Ascending aorta (tissue), 2 donors: Measurements from ENCODE around the gene OTUB2. TPM values are rescaled to one million over a fixed set of nuclear protein-coding genes. Genes with fewer than 3 reads are reported as not detected.
A peak's percentile ranks its signal among the peaks of the same experiment; 100 is the strongest.
"Not testable (repeated sequence)": the region's sequence is repeated elsewhere in the genome, so short reads cannot be mapped to it uniquely, and the experiment has no call there.

Experiments
- DNase-seq, 2 donors: peaks; one replicate each; pipeline ENCODE4 v3.0.0-alpha.2; 2019; ENCODE audit warnings: low spot score in 2 of 2
- H3K27ac ChIP-seq, 2 donors: fragments of 200-600 bp; sonication (generic); one replicate each; pipeline ENCODE4 v1.5.1; 2016 to 2017; ENCODE audit warnings: mild to moderate bottlenecking in 1 of 2
- H3K27me3 ChIP-seq: fragments of 200-600 bp; sonication (generic); one replicate; pipeline ENCODE4 v1.5.1; 2017
- H3K36me3 ChIP-seq, 2 donors: fragments of 200-600 bp; sonication (generic); one replicate each; pipeline ENCODE4 v1.5.1; 2016
- H3K4me1 ChIP-seq, 2 donors: fragments of 200-600 bp; sonication (generic); one replicate each; pipeline ENCODE4 v1.5.1; 2016 to 2017; ENCODE audit warnings: mild to moderate bottlenecking in 1 of 2
- H3K4me3 ChIP-seq, 2 donors: fragments of 200-600 bp; sonication (generic); one replicate each; pipeline ENCODE4 v1.5.1; 2016 to 2017; ENCODE audit warnings: mild to moderate bottlenecking in 1 of 2
- H3K9me3 ChIP-seq, 2 donors: fragments of 200-600 bp; sonication (generic); one replicate each; pipeline ENCODE4 v1.5.1; 2016
- intact Hi-C: fragments of 100-400 bp; cut with DNase I; formaldehyde crosslinking; loops from one replicate; pipeline ENCODE4 v1.15.1; 2023
- total RNA-seq: library from RNA; depleted of rRNA; stranded (reverse); fragments of >200 nt; gene quantifications from one replicate; pipeline ENCODE4 v1.1.0, GENCODE V29; 2016
- TF ChIP-seq, protein P1 (sequence below), 3 experiments: fragments of 200-600 bp in 2 of 3; fragments of 450-650 bp in 1 of 3; sonication (generic) in 2 of 3; IDR thresholded peaks; one replicate each; pipeline ENCODE4 v1.5.1; 2016 to 2019; ENCODE audit warnings: antibody characterized with exemption in 3 of 3, mild to moderate bottlenecking in 1 of 3, moderate library complexity in 1 of 3

OTUB2 gene
- total RNA-seq, 1 donor from 2014 or later, result 0.21 TPM

DNA sequence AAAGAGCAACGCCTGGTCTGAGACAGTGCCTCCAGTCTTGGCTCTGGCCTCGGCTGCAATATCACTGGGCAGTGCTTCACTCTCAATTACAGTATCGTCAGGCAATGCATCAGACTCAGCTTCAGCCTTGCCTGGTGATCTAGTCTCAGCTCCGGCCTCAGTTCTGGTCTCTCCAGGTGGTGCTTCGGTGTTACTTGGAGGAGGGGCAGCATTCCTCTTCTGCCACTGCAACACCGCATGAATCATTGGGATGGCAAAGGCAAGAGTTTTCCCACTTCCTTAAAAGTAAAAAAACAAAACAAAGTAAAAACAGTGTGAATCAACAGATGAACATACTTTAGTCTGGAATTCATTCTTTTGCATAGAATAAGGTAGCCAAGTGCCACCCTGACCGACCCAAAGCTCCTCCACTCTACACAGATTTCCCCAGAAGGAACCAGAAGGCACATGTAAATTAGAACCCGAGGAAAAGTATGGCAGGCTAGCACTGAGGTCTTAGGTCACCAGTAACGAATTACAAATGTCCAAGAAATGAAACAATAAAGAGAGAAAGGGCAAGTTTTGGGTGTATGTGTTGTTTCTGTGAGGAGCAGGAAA lies 36.3 kb downstream of the OTUB2 start:
- intact Hi-C loops, result no loop called here
- Histone ChIP-seq H3K36me3 (peaks cover 38 to 54% of the 10 kb centered on the region in 2 donors), H3K27ac (peak overlapping the region; percentile 21 to 42), H3K4me3 (no peak overlapping the region), H3K9me3 (no peaks in the 10 kb centered on the region), H3K4me1 (peaks cover 0 to 23% of the 10 kb centered on the region in 2 donors), H3K27me3 (no peaks in the 10 kb centered on the region)
- no peak for DNase-seq
- TF ChIP-seq, protein P1, sequence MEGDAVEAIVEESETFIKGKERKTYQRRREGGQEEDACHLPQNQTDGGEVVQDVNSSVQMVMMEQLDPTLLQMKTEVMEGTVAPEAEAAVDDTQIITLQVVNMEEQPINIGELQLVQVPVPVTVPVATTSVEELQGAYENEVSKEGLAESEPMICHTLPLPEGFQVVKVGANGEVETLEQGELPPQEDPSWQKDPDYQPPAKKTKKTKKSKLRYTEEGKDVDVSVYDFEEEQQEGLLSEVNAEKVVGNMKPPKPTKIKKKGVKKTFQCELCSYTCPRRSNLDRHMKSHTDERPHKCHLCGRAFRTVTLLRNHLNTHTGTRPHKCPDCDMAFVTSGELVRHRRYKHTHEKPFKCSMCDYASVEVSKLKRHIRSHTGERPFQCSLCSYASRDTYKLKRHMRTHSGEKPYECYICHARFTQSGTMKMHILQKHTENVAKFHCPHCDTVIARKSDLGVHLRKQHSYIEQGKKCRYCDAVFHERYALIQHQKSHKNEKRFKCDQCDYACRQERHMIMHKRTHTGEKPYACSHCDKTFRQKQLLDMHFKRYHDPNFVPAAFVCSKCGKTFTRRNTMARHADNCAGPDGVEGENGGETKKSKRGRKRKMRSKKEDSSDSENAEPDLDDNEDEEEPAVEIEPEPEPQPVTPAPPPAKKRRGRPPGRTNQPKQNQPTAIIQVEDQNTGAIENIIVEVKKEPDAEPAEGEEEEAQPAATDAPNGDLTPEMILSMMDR (IDR thresholded peaks at IDR 0.05), result no peak

DNA sequence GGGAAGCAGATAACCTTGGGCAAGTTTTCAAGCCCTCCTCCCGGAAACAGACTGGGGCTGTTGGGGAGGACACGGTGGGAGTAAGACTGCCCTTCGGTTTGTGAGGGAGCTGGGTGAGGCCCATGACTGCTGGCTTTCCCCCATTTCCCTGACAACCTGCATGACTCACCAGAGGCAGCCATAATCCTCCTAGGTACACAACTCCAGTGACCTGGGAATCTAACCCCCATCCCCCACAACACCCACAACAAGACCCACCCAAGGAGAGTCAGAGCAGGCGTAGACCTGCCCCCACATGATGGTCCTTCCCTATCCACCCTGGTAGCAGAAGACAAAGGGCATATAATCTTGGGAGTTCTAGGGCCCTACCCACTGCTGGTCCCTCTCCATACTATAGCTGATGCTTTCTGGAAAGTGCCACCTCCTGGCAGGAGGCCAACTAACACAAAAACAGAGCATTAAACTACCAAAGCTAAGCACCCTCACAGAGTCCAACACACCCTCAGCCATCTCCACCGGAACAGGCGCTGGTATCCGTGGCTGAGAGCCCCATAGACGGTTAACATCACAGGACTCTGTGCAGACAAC lies 40.0 kb downstream of the OTUB2 start:
- Histone ChIP-seq H3K36me3 (peaks cover 3 to 17% of the 10 kb centered on the region in 2 donors), H3K27me3 (no peaks in the 10 kb centered on the region), H3K4me1 (peaks cover 0 to 23% of the 10 kb centered on the region in 2 donors), H3K4me3 (peak overlapping the region in 1 of 2 donors; percentile 1), H3K9me3 (peaks cover 0 to 10% of the 10 kb centered on the region in 2 donors), H3K27ac (no peak overlapping the region)
- DNase-seq, result no peak
- TF ChIP-seq, protein P1 (IDR thresholded peaks at IDR 0.05), result no peak
- intact Hi-C loops, result no loop called here

DNA sequence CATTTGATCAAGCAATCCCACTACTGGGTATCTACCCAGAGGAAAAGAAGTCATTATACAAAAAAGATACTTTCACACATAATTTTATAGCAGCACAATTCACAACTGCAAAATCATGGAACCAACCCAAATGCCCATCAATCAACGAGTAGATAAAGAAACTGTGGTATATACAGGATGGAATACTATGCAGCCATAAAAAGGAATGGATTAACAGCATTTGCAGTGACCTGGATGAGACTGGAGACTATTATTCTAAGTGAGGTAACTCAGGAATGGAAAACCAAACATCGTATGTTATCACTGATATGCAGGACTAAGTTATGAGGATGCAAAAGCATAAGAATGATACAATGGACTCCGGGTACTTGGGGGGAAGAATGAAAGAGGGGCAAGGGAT lies 45.9 kb downstream of the OTUB2 start:
- peaks cover 7 to 42% of the 10 kb centered on the region in 2 donors for H3K9me3 ChIP-seq
- not testable (repeated sequence) for DNase-seq

DNA sequence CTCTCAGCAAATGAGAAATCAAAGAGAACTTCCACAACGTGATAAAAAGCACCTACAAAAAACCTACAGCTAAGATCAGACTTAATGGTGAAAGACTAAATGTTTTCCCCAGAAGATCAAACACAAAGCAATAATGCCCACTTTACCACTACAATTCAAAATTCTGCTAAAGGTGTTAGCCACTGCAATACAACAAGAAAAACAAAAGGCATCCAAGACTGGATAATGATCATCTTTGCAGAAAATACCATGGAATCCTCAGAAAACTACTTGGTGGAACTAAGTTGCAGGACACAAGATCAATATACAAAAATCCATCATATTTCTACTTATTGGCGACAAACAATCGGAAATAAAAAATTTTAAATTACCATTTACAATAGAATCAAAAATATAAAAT lies 48.4 kb downstream of the OTUB2 start:
- Histone ChIP-seq H3K4me1 (peaks cover 6 to 26% of the 10 kb centered on the region in 2 donors), H3K4me3 (no peak overlapping the region), H3K27ac (no peak overlapping the region), H3K36me3 (peaks cover 0 to 31% of the 10 kb centered on the region in 2 donors), H3K27me3 (no peaks in the 10 kb centered on the region), H3K9me3 (peaks cover 7 to 38% of the 10 kb centered on the region in 2 donors)
- no peak for DNase-seq
- TF ChIP-seq, protein P1 (IDR thresholded peaks at IDR 0.05), result no peak
- intact Hi-C loops, result no loop called here

More for the DNA sequence above, 45.9 kb downstream of the OTUB2 start:
- H3K27ac ChIP-seq, H3K4me3 ChIP-seq, H3K27me3 ChIP-seq, H3K4me1 ChIP-seq, intact Hi-C loops: not testable (repeated sequence)
- H3K36me3 ChIP-seq, result peaks cover 0 to 16% of the 10 kb centered on the region in 2 donors

DNA sequence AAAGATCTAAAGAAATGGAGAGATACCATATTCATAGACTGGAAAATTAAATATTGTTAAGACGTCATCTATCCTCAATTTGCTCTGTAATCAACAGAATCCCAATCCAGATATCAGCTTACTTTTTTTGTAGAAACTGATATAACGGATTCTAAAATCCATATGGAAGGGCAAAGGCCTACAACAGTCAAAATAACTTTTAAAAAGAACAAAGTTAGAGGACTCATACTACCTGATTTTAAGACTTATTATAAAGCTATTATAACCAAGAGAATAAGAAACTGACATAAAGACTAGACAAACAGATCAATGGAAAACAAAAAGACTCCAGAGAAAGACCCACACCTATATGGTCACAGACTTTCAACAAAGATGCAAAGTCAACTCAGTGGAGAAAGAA lies 48.9 kb downstream of the OTUB2 start:
- Histone ChIP-seq H3K27ac (no peak overlapping the region), H3K9me3 (peaks cover 7 to 35% of the 10 kb centered on the region in 2 donors), H3K36me3 (peaks cover 0 to 31% of the 10 kb centered on the region in 2 donors), H3K4me1 (peaks cover 6 to 26% of the 10 kb centered on the region in 2 donors), H3K4me3 (no peak overlapping the region), H3K27me3 (no peaks in the 10 kb centered on the region)
- intact Hi-C loops, result no loop called here
- TF ChIP-seq, protein P1 (IDR thresholded peaks at IDR 0.05), result no peak
- no peak for DNase-seq

DNA sequence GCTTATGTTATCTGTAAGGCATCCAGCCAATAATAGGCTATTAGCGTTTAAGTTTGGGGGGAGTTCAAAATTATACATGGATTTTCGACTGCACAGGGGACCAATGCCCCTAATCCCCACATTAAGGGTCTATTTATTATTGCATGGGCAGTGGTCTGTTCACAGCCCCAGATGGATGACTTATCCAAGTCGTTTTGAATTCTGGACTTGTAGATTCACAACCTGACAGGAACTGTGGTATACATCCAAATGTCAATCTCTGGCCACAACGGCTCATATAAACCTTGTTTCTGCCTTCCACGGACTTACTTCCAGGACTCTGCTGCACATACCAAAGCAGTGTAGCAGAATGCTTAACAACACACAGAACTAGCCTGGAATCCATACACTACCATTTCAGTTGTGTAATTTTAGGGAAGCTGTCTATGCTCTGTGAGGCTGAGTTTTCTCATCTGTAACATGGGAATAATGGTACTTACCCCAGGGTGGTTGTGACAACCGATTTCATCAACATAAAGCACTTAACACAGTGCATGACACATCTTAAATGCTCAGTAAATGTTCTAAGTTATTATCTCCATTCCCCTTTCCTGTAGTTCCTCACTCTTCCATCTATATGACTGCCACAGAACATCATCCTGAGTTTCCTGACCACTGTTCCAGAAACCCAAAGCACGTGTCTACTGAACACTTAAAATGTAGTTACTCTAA lies 51.1 kb downstream of the OTUB2 start:
- H3K4me3 ChIP-seq, result peak overlapping the region; percentile 72 to 98
- peaks cover 6 to 30% of the 10 kb centered on the region in 2 donors for H3K4me1 ChIP-seq
- H3K36me3 ChIP-seq, result peaks cover 0 to 31% of the 10 kb centered on the region in 2 donors
- no peaks in the 10 kb centered on the region for H3K27me3 ChIP-seq
- no peak overlapping the region for H3K27ac ChIP-seq
- DNase-seq, result no peak
- H3K9me3 ChIP-seq, result peaks cover 7 to 33% of the 10 kb centered on the region in 2 donors
- TF ChIP-seq, protein P1 (IDR thresholded peaks at IDR 0.05), result no peak
- intact Hi-C loops, result no loop called here
